Sigmoid colon (tissue), 3 donors: ENCODE data around the gene PSG5.
"Not testable (repeated sequence)": the region's sequence is repeated elsewhere in the genome, so short reads cannot be mapped to it uniquely, and the experiment has no call there.

ENCODE experiments used
- CTCF ChIP-seq, 4 experiments: fragments of 450-650 bp in 3 of 4; fragments of 200-600 bp in 1 of 4; IDR thresholded peaks; one replicate each; pipeline ENCODE4 v1.5.1; 2016 to 2019; ENCODE audit warnings: antibody characterized with exemption in 4 of 4, mild to moderate bottlenecking in 3 of 4, moderate library complexity in 2 of 4
- POLR2A ChIP-seq, 2 donors: fragments of 450-650 bp; IDR thresholded peaks; one replicate each; pipeline ENCODE4 v1.6.1; 2016; ENCODE audit warnings: antibody characterized with exemption in 2 of 2, mild to moderate bottlenecking in 2 of 2, moderate library complexity in 2 of 2

DNA sequence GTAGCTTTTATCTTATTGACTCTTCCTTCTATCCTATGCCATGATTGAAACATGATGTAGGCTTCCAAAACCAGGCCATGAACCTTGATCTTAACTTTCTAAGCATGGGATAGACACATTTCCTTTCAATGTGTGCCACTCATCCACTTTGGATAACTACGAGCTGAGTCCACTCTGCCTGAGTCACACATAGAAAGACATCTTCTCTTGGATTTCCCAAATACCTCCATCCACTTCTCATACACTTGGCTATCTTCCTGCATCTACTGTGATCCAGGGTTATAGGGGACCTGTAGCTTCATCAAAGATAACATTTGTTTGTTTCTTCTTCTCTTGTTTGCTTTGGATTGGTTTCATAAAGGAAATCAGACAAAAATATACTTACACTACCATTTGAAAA is 44.6 kb downstream of the PSG5 start:
- TF ChIP-seq POLR2A, CTCF (IDR thresholded peaks at IDR 0.05): not testable (repeated sequence)
